OCI-M1 (cell line): Measurements from ENCODE around the gene FIG4.
"Not testable (repeated sequence)": the region's sequence is repeated elsewhere in the genome, so short reads cannot be mapped to it uniquely, and the experiment has no call there.

Experiments used
- DNase-seq: peaks from one replicate; lab custom pipeline; 2025; lab: John Stamatoyannopoulos, UW

FIG4 gene

DNA sequence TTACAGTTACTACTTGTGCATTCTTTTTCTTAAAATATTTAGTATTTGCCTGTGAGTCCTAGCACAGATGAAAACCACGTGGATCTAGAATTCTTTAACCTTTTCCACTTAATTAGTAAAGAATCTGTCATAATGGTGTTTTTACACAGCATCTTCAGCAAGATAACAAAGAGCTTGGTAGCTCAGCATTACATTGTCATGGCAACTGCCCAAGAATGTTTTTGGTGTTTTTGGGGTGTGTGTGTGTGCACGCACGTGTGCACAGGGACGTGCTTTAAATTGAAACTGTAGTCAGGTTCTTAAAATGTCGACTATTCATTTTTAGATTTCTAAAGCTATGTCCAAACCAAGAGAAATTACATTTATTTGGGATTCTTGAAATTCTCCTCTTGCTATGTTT is 108.0 kb downstream of the FIG4 start:
- DNase-seq, result no peak

DNA sequence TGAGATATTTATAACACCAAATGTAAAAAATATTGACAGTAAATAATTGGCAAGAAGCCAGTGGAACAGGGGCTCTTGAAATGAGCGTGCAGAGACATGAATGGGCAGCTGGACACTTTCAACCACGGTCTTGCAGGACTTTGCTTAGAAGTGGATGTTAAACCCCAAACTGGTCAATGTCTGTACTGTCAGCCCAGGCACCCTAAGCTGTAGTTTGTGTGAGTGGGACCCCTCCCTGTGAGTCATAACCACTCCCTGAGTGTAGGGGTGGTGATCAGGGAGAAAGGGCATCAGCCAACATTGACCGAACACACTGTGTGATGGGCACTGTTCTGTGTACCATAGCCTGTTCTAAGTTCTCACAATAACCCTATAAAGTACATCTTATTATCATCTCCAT is 108.6 kb downstream of the FIG4 start:
- DNase-seq, result no peak

GRCh38 chr6:109800771-109801170 is 109.7 kb downstream of the FIG4 start:
- DNase-seq, result no peak

- DNase-seq, result peak; percentile 20
These were observed 110.7 kb downstream of the FIG4 start for GRCh38 chr6:109801794-109802193.

DNA sequence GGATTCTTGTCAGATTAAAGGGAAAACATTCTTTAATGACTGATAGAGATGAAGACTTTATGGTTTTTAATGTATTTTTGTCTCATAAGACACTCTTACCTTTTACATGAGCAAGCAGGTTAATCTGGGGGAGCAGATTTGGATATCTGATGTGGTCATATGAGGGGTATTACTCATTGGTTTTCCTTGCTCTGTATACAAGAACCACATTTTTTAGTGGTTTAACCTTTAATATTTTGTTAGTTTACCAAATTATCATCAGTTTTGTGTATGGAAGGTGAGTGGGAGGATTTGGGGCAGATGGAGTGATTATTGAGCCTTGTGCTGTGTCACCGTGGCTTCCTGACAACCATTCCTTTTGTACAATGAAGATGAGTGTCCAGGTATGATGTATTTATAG is 112.9 kb downstream of the FIG4 start:
- no peak for DNase-seq

DNA sequence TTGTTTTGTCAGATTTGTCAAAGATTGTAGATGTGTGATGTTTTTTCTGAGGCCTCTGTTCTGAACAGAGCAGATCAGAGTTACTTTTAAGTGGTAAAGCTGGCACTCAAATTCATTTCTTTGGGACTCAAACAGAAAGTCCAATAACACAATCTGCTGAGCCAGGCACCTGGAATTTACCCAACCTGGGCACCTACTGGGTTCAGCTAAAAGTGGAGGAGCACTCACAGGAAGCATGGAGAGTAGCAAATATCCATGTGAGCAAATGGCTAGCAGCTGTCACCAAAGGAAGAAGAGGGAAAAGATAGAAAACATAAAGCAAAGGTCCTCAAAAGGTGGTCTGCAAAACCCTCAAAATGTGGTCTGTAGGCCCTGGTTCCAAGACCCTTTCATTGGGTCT is 116.8 kb downstream of the FIG4 start:
- DNase-seq, result no peak

DNA sequence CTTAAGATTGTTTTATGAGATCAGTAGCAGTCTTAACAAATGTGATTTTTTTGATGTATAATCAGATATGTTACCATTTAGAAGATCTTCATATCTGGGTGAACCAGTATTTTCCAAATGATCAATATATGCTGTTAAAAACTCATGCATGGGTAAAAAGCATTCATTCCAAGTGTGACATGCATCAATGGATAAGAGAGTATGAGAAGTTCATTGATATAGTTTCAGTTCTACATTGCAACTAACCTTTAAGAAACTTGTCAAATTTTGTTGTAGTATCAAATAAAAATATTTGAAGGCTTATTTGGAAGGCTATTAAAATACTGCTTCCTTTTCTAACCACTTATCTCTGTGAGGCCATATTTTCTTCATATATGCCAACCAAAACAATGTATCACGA is 117.7 kb downstream of the FIG4 start:
- DNase-seq, result no peak

DNA sequence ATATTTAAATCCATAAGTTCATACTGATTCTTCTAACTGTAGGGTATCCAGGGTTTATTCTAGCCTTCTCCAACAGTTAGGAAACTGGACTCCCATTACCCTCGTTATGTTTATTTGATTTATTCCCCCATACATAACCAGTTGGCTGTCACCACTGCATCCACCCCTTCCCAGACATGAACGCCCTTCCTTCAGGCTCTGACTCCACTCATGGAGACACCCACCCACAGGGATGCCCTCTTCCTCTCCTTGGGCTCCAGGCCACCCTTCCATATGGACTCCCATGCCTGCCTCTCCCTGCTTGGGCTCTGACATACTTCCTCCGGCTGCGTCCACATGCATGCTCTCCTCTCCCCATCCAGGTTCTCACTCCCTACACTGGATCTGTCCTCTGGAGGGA is 124.0 kb downstream of the FIG4 start:
- DNase-seq, result no peak

DNA sequence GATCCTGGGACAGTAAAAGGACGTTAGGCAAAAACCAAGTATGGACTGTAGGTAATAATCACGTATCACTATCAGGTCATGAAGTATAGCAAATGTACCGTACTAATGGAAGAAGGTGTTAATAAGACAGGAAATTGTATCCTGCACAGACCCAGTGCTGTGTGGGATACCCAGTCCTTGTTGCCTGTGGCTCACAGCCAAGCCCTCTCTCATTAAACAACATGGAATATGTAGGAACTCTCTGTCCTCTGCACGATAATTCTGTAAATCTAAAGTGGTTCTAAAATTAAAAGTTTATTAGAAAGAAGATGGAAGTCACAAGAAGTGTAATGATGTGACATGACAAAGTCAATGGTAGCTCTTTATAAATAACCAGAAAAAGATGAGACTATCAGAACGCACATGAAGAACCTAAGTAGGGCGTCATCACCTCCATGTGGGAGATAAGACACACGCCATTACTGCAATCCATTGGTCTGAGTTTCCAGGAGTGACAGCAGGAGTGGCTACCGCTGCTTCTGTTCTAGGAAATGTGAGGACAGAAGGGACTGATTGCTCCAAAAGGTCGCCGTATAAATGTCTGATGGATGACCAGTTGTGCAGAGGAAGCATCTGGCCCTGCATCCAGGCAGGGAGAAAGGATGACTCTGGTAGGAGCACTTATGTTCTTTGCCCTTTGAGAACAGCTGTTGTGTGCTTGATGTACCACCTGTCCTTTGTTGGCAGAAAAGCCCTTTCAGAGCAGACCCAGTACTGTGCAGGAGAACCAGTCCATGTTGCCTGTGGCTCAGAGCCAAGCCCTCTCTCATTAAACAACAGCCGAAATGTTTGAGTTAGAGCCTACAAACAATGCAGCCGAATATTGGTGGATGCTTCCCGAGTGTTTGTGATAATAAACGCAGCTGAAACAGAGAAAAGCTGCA is 125.6 kb downstream of the FIG4 start:
- no peak for DNase-seq

DNA sequence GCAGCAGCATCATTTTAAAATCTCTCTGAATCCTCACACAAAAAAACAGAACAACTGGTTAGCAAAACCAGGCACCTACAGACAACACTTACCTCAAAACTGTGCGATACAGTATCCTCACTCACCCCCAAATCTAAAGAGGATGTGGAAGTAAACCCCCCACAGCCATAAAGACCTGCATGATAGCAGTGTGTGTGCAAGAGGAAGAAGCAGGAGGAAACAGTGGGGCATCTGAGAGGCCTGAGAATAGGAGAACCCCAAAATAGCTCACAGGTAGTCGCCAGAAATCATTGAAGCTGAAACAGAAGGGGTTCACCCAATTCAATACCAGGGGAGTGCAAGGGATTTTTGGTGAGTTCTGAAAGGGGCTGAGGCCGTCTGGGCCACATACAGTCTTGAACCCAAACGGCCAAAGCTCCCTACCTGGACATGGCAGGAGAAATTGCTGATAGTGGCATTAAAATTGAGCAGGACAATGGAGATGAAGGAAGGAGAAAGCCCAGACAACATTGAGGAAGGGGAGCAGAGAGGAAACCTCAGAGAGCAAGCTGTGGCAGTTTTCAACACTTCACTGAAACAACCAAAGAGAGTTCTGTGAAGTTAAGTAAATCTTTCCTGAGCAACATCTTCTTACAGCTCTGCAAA is 129.7 kb downstream of the FIG4 start:
- DNase-seq, result no peak

- peak; percentile 32 for DNase-seq
These were observed 130.3 kb downstream of the FIG4 start for GRCh38 chr6:109821428-109821827.

- DNase-seq, result no peak
These were observed 133.0 kb downstream of the FIG4 start for GRCh38 chr6:109824105-109824504.

DNA sequence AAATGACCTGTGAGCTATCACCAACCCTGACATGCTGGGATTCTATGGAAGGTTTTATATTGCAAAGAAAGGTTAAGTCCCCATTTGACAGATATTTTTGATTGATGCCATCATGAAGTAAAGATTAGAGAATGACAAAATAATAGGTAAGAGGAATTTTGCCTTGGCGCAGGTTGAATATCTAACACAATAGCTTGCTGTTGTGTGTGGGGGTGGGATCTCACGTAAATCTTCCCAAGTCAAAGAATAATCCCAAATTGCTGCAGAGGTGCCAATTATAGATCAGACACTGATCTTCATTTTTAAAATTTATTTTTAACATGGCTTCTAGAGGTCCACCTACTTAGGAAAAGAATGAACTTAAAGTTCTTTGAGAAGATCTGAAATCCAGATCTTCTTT is 135.5 kb downstream of the FIG4 start:
- no peak for DNase-seq

DNA sequence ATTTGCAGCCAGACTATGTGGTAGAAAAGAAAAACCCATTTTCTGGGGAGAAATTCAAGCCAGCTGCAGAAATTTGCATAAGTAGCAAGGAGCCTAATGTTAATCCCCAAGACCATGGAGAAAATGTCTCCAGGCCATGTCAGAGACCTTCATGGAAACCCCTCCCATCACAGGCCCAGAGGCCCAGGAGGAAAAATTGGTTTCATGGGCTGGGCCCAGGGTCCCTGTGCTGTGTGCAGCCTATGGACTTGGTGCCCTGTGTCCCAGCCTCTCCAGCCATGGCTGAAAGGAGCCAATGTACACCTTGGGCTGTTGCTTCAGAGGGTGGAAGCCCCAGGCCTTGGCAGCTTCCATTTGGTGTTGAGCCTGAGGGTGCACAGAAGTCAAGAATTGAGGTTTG is 140.3 kb downstream of the FIG4 start:
- DNase-seq, result not testable (repeated sequence)

DNA sequence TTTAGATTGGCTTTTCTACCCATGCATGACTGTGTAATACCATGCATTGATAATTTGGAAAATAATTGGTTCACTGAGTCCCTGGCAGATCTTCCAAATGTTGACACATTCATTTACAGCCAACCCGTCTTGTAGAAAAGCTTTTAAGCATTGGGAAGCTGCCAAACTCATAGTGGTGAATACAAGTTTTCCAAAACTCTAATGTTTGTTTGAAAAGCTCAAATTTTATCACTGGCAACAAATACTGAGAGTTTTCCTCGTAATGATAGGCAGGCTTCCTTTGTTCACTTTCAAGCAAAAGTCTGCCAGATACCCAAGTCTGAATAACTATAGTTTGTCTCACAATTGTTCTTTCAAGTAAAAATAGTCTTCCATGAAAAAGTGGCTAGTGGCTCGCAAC is 143.0 kb downstream of the FIG4 start:
- no peak for DNase-seq

DNA sequence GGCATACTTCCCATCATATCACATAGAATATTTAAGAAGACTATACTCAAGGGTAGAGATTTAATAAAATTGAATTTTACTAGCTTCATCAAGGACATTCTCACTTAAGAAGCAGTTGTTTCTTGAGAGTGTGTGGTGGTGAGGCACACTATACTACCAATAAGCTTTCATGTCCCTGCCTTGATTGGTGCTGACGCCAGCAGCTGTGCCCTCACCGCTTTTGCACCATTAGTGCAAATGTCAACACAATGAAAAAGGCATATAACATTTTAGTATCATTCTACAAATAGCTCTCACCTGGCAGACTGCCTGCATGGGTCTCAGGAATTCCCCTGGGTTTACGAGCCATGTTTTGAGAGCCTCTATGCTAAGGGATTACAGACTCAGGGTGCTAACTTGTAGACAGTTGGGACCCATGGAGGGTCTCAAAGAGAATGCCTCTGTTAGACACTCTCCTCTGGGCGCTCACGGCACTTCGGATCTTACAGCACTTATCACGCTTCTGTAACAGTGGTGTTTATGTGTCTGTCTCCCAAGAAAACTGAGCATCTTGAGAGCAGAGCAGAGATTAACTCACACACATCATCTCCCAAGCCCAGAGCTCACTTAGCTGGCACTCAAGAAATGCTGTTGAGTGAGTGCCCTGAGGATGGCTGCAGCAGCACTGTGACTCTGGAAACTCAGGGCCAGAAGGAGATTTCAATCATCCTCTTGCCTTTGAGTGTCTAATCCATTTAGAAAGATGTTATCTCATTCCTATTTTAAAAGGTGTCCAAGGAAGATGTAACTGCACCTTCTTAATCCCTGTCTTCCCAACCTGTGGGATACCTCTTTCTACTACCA is 143.7 kb downstream of the FIG4 start:
- no peak for DNase-seq

DNA sequence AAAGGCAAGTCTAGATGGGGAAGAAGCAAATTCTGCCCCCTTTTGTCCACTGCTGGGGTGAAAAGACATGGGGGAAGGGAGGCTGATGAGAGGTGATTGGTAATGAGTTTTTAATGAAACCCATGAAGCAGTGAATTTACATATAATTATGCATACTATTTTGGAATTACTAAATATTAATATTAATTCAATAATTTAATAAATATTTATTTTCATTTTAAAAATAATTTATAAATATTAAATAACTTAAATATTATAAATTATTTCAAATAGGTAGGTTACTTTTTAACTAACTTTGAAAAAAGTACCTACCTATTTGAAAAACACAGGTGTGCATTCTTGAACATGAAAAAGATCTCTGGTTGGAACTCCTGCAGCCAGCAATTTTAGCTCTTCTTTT is 148.9 kb downstream of the FIG4 start:
- no peak for DNase-seq

DNA sequence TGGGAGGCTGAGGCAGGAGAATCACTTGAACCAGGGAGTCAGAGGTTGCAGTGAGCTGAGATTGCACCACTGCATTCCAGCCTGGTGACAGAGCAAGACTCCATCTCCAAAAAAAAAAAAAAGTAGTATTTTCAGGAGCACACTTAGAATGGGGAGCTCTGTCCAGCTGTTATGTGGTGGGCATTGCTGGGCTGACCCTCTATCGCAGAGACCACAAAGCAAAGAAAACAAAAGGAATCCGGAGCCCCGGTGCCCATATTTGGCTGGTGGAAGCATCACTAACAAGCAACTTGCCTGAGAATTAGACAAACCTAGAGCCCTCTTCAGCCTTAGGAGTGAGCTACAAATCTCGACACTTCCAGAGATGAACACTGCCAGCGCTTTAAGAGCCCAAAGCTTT is 149.7 kb downstream of the FIG4 start:
- DNase-seq, result no peak

- DNase-seq, result no peak
These were observed 150.8 kb downstream of the FIG4 start for GRCh38 chr6:109841869-109842268.

- DNase-seq, result no peak
These were observed 161.6 kb downstream of the FIG4 start for GRCh38 chr6:109852713-109853112.

GRCh38 chr6:109853426-109853825 is 162.3 kb downstream of the FIG4 start:
- no peak for DNase-seq

DNA sequence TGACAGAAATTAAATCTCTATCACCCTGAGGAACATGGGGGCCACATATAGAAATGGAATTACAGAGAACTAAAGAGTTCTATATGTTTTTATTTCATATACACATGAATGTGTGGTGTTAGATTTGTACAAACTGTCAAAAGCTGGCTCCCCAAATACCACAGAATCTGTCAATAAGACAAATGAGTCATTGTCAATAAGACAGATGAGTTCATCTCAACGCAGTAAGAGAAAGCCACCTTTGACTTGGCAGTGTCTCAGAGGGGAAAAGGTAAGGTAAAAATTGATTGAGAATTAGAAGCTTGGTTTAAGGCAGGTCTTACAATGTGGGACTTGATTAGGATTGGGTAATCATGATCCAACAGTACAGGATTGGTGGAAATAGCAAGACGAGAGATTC is 162.9 kb downstream of the FIG4 start:
- DNase-seq, result no peak
